Smooth muscle cell (in vitro differentiated cells): ENCODE data around the gene CHST9. TPM values are rescaled to one million over a fixed set of nuclear protein-coding genes. Genes with fewer than 3 reads are reported as not detected.

ENCODE experiments used
- DNase-seq: peaks from one replicate; lab custom pipeline; 2025; ENCODE audit not compliant: unreplicated experiment; lab: John Stamatoyannopoulos, UW
- H2AFZ ChIP-seq: fragments of 200-600 bp; sonication (generic); 2 replicates; pipeline ENCODE4 v1.6.0; 2016; ENCODE audit warnings: antibody characterized with exemption, low read depth, mild to moderate bottlenecking
- H3F3A ChIP-seq: fragments of 200-600 bp; sonication (generic); 2 replicates; pipeline ENCODE4 v1.6.0; 2017; ENCODE audit warnings: antibody characterized with exemption, low read depth
- H3K27ac ChIP-seq: fragments of 200-600 bp; sonication (generic); 2 replicates; pipeline ENCODE4 v1.5.1; 2016; ENCODE audit warnings: low read depth, mild to moderate bottlenecking
- H3K27me3 ChIP-seq: fragments of 200-600 bp; sonication (generic); 2 replicates; pipeline ENCODE4 v1.6.1; 2016; ENCODE audit warnings: low read depth, mild to moderate bottlenecking
- H3K36me3 ChIP-seq: fragments of 200-600 bp; sonication (generic); 2 replicates; pipeline ENCODE4 v1.5.1; 2016; ENCODE audit warnings: low read depth
- H3K4me1 ChIP-seq: fragments of 200-600 bp; sonication (generic); 2 replicates; pipeline ENCODE4 v1.5.1; 2016; ENCODE audit warnings: low read depth
- H3K4me2 ChIP-seq: fragments of 200-600 bp; sonication (generic); 2 replicates; pipeline ENCODE4 v1.6.0; 2016; ENCODE audit warnings: mild to moderate bottlenecking
- H3K4me3 ChIP-seq: fragments of 200-600 bp; sonication (generic); 2 replicates; pipeline ENCODE4 v1.5.1; 2016; ENCODE audit warnings: mild to moderate bottlenecking
- H3K79me2 ChIP-seq: fragments of 200-600 bp; sonication (generic); 2 replicates; pipeline ENCODE4 v1.6.0; 2016; ENCODE audit warnings: low read depth, mild to moderate bottlenecking
- H3K9ac ChIP-seq: fragments of 200-600 bp; sonication (generic); 2 replicates; pipeline ENCODE4 v1.6.0; 2016; ENCODE audit warnings: low read depth
- H3K9me3 ChIP-seq: fragments of 200-600 bp; sonication (generic); replicated peaks from 2 replicates; pipeline ENCODE4 v1.5.1; 2016; ENCODE audit warnings: low read depth
- H4K20me1 ChIP-seq: fragments of 200-600 bp; sonication (generic); 2 replicates; pipeline ENCODE4 v1.6.0; 2016; ENCODE audit warnings: low read depth
- WGBS: methylation state at CpG from one replicate; pipeline ENCODE4 v1.1.7; 2016; ENCODE audit warnings: low lambda C conversion rate; 5-methylcytosine and 5-hydroxymethylcytosine counted together
- polyA plus RNA-seq: library from polyadenylated mRNA; unstranded; fragments of >200 nt; fragmentation: Nextera tagmentation; extraction: Ambion mirVana; gene quantifications from 2 replicates; pipeline ENCODE4 v1.2.1, GENCODE V29; 2016
- total RNA-seq: library from RNA; depleted of rRNA; stranded (reverse); fragments of >200 nt; gene quantifications from 2 replicates; pipeline ENCODE4 v1.2.3, GENCODE V29; 2014
- TF ChIP-seq, protein P1 (sequence below): fragments of 200-600 bp; sonication (generic); IDR thresholded peaks from 2 replicates; pipeline ENCODE4 v1.5.1; 2017; ENCODE audit warnings: borderline replicate concordance, mild to moderate bottlenecking, antibody characterized with exemption; ENCODE audit not compliant: insufficient read depth, poor library complexity, severe bottlenecking

CHST9 gene
- total and polyA plus RNA-seq, 2 experiments from 2014 or later = not detected

- H3K9me3 ChIP-seq = no peaks in the 10 kb centered on the region
- no peaks in the 10 kb centered on the region for H3K36me3 ChIP-seq
- no peak overlapping the region for H3K9ac ChIP-seq
- peaks cover 38% of the 10 kb centered on the region for H3K27me3 ChIP-seq
- TF ChIP-seq, protein P1, sequence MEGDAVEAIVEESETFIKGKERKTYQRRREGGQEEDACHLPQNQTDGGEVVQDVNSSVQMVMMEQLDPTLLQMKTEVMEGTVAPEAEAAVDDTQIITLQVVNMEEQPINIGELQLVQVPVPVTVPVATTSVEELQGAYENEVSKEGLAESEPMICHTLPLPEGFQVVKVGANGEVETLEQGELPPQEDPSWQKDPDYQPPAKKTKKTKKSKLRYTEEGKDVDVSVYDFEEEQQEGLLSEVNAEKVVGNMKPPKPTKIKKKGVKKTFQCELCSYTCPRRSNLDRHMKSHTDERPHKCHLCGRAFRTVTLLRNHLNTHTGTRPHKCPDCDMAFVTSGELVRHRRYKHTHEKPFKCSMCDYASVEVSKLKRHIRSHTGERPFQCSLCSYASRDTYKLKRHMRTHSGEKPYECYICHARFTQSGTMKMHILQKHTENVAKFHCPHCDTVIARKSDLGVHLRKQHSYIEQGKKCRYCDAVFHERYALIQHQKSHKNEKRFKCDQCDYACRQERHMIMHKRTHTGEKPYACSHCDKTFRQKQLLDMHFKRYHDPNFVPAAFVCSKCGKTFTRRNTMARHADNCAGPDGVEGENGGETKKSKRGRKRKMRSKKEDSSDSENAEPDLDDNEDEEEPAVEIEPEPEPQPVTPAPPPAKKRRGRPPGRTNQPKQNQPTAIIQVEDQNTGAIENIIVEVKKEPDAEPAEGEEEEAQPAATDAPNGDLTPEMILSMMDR = no peak
- H3K27ac ChIP-seq = no peak overlapping the region
- peak overlapping the region; percentile 91 for H3K4me2 ChIP-seq
- H3F3A ChIP-seq = no peaks in the 10 kb centered on the region
- no peak for DNase-seq
- H3K4me3 ChIP-seq = peak overlapping the region; percentile 47
- peak overlapping the region; percentile 56 for H2AFZ ChIP-seq
- H3K4me1 ChIP-seq = no peaks in the 10 kb centered on the region
- WGBS = 7% methylated on average over 29 of the region's 33 CpGs
- H4K20me1 ChIP-seq = no peaks in the 10 kb centered on the region
- H3K79me2 ChIP-seq = no peaks in the 10 kb centered on the region
These were observed 738 bp downstream of the CHST9 start for GRCh38 chr18:27184115-27185024.

- TF ChIP-seq, protein P1 = no peak
- no peak overlapping the region for H3K27ac ChIP-seq
- no peaks in the 10 kb centered on the region for H3K79me2 ChIP-seq
- H3K9me3 ChIP-seq = no peaks in the 10 kb centered on the region
- H3K4me1 ChIP-seq = peaks cover 8% of the 10 kb centered on the region
- no peaks in the 10 kb centered on the region for H4K20me1 ChIP-seq
- no peaks in the 10 kb centered on the region for H3F3A ChIP-seq
- H3K36me3 ChIP-seq = no peaks in the 10 kb centered on the region
- H3K9ac ChIP-seq = no peak overlapping the region
- H3K27me3 ChIP-seq = peaks cover 35% of the 10 kb centered on the region
- 94% methylated on average over 1 of the region's 1 CpG for whole genome bisulfite sequencing
- H3K4me2 ChIP-seq = no peak overlapping the region
- no peak overlapping the region for H2AFZ ChIP-seq
- no peak overlapping the region for H3K4me3 ChIP-seq
- no peak for DNase-seq
These were observed 3.4 kb downstream of the CHST9 start for GRCh38 chr18:27181726-27182125.

DNA sequence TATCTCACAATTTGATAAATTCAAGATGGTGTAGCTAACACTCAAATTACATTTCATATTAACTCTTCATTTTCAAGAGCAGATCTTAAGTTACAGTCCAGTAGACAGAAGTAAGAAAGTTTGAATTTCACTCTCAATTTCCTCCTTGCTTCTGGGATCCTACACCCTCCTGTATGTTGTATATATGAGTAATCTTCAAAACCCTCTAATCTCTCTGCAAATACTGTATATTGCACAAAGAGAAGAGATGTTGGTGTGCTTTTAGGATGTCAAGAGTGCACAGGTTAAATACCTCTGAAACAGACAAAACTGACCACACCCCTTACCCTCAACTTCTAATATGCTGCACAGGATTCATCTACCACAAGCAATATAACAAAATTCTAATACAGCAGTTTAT, 6.7 kb downstream of the CHST9 start:
- Histone ChIP-seq H4K20me1 (no peaks in the 10 kb centered on the region), H3F3A (no peaks in the 10 kb centered on the region), H3K27me3 (peaks cover 4% of the 10 kb centered on the region), H3K9ac (no peak overlapping the region), H3K79me2 (no peaks in the 10 kb centered on the region), H2AFZ (no peak overlapping the region), H3K27ac (no peak overlapping the region), H3K9me3 (no peaks in the 10 kb centered on the region), H3K4me3 (no peak overlapping the region), H3K36me3 (no peaks in the 10 kb centered on the region), H3K4me1 (peaks cover 30% of the 10 kb centered on the region), H3K4me2 (no peak overlapping the region)
- no peak for DNase-seq
- TF ChIP-seq, protein P1 = no peak
